ENCODE data around the gene CLEC1A. TPM values are rescaled to one million over a fixed set of nuclear protein-coding genes. Genes with fewer than 3 reads are reported as not detected.

CLEC1A gene
- total RNA-seq, 4 donors from 2014 or later, result 2.9 to 10.7 (median 7.2) TPM

GRCh38 chr12:10115890-10116289 lies 17.1 kb upstream of the CLEC1A start:
- TF ChIP-seq CTCF (IDR thresholded peaks at IDR 0.05; ENCODE audit: low read depth), result no peak

GRCh38 chr12:10115311-10115710 lies 16.5 kb upstream of the CLEC1A start:
- TF ChIP-seq CTCF (IDR thresholded peaks at IDR 0.05; ENCODE audit: low read depth), result no peak

- no peak for TF ChIP-seq CTCF (IDR thresholded peaks at IDR 0.05; ENCODE audit: low read depth)
Observed at GRCh38 chr12:10113920-10114319, 15.1 kb upstream of the CLEC1A start.

- no peak for TF ChIP-seq CTCF (IDR thresholded peaks at IDR 0.05; ENCODE audit: low read depth)
Observed at GRCh38 chr12:10113075-10113474, 14.3 kb upstream of the CLEC1A start.

GRCh38 chr12:10111451-10111850 lies 12.7 kb upstream of the CLEC1A start:
- no peak for TF ChIP-seq CTCF (IDR thresholded peaks at IDR 0.05; ENCODE audit: low read depth)

- TF ChIP-seq CTCF (IDR thresholded peaks at IDR 0.05; ENCODE audit: low read depth), result no peak
Observed at GRCh38 chr12:10110256-10110844, 11.6 kb upstream of the CLEC1A start.

GRCh38 chr12:10102322-10102721 lies 3.5 kb upstream of the CLEC1A start:
- TF ChIP-seq CTCF (IDR thresholded peaks at IDR 0.05; ENCODE audit: low read depth), result no peak
